NCI-H526 treated with DMSO at 0.1 percent for 48 hours (cell line): ENCODE measurements around the gene LRP8.

Experiments
- DNase-seq: peaks from one replicate; lab custom pipeline; 2025; lab: John Stamatoyannopoulos, UW

LRP8 gene

GRCh38 chr1:53259932-53260331, 67.9 kb downstream of the LRP8 start:
- DNase-seq: no peak

- DNase-seq: no peak
Measured at GRCh38 chr1:53258216-53258615, 69.7 kb downstream of the LRP8 start.

GRCh38 chr1:53257454-53258081, 70.3 kb downstream of the LRP8 start:
- DNase-seq: no peak

GRCh38 chr1:53256511-53257453, 71.1 kb downstream of the LRP8 start:
- no peak for DNase-seq

GRCh38 chr1:53255031-53255430, 72.8 kb downstream of the LRP8 start:
- DNase-seq: no peak

- no peak for DNase-seq
Measured at GRCh38 chr1:53254011-53254640, 73.7 kb downstream of the LRP8 start.

- no peak for DNase-seq
Measured at GRCh38 chr1:53250325-53250724, 77.5 kb downstream of the LRP8 start.

GRCh38 chr1:53249706-53250105, 78.2 kb downstream of the LRP8 start:
- DNase-seq: no peak

GRCh38 chr1:53246261-53247134, 81.4 kb downstream of the LRP8 start:
- DNase-seq: no peak

GRCh38 chr1:53244141-53244540, 83.7 kb downstream of the LRP8 start:
- no peak for DNase-seq

GRCh38 chr1:53242381-53242780, 85.5 kb downstream of the LRP8 start:
- DNase-seq: no peak

GRCh38 chr1:53241828-53242227, 86.0 kb downstream of the LRP8 start:
- DNase-seq: no peak

GRCh38 chr1:53238197-53239155, 89.4 kb downstream of the LRP8 start, which contains the start of gene MAGOH:
Gene MAGOH, minus strand, starts transcription at chr1:53238518. Its CDS starts 70 bp downstream, at chr1:53238448.
- peak; percentile 77 for DNase-seq

- no peak for DNase-seq
Measured at GRCh38 chr1:53237638-53238037, 90.2 kb downstream of the LRP8 start.

GRCh38 chr1:53220962-53221286, 106.9 kb downstream of the LRP8 start:
- DNase-seq: no peak

- DNase-seq: peak; percentile 92
Measured at GRCh38 chr1:53220171-53220961, 107.5 kb downstream of the LRP8 start, which contains the start of gene CZIB. Gene CZIB, minus strand, starts transcription at chr1:53220634. Its CDS starts 59 bp downstream, at chr1:53220575.

- no peak for DNase-seq
Measured at GRCh38 chr1:53219711-53220110, 108.2 kb downstream of the LRP8 start.

- no peak for DNase-seq
Measured at GRCh38 chr1:53218201-53218600, 109.7 kb downstream of the LRP8 start.

GRCh38 chr1:53214376-53214940, 113.4 kb downstream of the LRP8 start:
- no peak for DNase-seq
